Coronary artery (tissue), 2 donors: ENCODE results near the gene DHX29.

ENCODE experiments used
- DNase-seq: peaks from one replicate; pipeline ENCODE4 v3.0.0-alpha.2; 2017; ENCODE audit warnings: low spot score
- H3K27ac ChIP-seq, 2 donors: fragments of 200-600 bp; sonication (generic); one replicate each; pipeline ENCODE4 v1.5.1; 2016 to 2019
- H3K4me3 ChIP-seq: fragments of 200-600 bp; sonication (generic); 2 replicates; pipeline ENCODE4 v1.5.1; 2016; ENCODE audit warnings: mild to moderate bottlenecking, moderate library complexity
- CTCF ChIP-seq: fragments of 200-600 bp; sonication (generic); IDR thresholded peaks from one replicate; pipeline ENCODE4 v1.5.1; 2019; ENCODE audit warnings: antibody characterized with exemption

The DHX29 gene

GRCh38 chr5:55278778-55279177, 28.7 kb downstream of the DHX29 start:
- no peak for TF ChIP-seq CTCF
- Histone ChIP-seq H3K27ac (no peak overlapping the region), H3K4me3 (no peak overlapping the region)
- DNase-seq = no peak

DNA sequence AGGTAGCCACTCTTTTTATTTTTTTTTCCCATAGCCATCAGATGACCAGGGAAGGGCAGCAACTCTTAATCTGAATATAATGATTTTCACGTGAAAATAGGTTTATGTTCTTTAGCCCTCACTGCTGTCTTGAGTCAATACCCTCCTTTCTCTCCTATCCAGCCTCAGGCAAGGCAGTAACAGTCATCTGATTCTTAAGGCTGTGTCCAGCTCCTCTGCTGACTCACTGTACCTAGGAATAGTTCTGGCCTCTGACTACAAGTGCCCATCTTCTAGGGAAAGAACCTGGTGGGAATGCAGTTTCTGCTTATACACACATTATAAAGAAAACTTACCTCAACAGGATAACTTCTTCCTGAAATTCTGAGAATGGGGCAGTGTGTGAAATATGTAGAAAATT, 30.7 kb downstream of the DHX29 start:
- DNase-seq = no peak
- H3K27ac ChIP-seq = no peak overlapping the region
- no peak overlapping the region for H3K4me3 ChIP-seq
- no peak for TF ChIP-seq CTCF

DNA sequence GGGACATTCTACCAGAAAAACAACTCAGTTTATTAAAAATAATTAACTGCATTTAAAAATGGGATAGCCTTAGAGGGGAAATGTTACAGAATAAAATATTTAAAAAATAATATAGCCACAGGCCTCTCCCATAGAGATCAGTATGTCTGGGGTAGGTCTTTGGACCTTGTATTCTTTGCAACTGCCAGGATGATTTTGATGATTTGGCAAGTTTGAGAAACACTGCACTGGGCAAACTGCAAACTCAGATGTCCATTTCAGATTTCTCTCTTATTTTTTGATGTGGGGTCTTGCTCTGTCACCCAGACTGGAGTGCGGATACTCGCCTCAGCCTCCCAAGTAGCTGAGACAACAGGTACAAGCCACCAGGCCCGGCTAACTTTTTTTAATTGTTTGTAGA, 49.2 kb downstream of the DHX29 start:
- Histone ChIP-seq H3K27ac (no peak overlapping the region), H3K4me3 (no peak overlapping the region)
- TF ChIP-seq CTCF = no peak
- no peak for DNase-seq

DNA sequence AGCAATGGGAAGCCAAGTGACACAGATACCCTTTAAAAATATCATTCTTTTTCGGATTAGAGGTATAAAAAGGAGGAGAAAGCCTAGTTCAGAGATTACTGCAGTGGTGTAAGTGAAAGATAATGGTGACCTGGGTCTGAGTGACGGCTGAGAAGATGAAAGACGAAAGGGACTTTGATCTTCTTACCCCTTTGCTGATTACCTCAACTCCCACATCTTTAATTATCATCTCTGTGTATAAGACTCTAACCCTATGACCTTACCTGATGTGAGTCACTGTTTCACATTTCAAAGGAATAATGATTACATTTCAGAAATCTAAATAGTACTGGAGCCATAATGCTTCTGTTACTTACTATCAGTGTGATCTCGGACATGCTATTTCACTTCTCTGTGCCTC, 52.7 kb downstream of the DHX29 start:
- H3K4me3 ChIP-seq = no peak overlapping the region
- no peak for DNase-seq
- no peak for TF ChIP-seq CTCF

DNA sequence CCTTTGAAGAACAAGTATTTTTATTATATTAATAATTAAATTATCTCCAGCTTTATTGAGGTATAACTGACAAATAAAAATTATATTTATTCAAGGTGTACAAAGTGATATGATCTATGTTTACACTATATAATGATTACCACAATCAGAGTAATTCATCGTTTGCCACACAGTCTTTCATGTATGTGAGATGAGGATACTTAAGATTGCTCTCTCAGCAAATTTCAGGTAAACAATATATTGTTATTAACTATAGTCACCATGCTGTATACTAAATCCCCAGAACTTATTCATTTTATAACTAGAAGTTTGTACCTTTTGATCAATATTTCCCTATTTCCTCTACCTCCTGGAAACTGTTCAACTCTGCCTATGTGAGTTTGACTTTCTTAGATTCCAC, 57.4 kb downstream of the DHX29 start:
- Histone ChIP-seq H3K27ac (no peak overlapping the region), H3K4me3 (no peak overlapping the region)
- TF ChIP-seq CTCF = no peak
- DNase-seq = no peak

More for the DNA sequence above, 52.7 kb downstream of the DHX29 start:
- no peak overlapping the region for H3K27ac ChIP-seq

- no peak for TF ChIP-seq CTCF
- DNase-seq = no peak
- Histone ChIP-seq H3K27ac (no peak overlapping the region), H3K4me3 (no peak overlapping the region)
Measured at GRCh38 chr5:55241746-55242145, 65.7 kb downstream of the DHX29 start.

GRCh38 chr5:55236800-55237199, 70.7 kb downstream of the DHX29 start:
- no peak for DNase-seq
- Histone ChIP-seq H3K4me3 (no peak overlapping the region), H3K27ac (no peak overlapping the region)
- no peak for TF ChIP-seq CTCF
